GM23338 (cell line): ENCODE measurements around the gene BCAR3.

Source experiments
- EZH2 ChIP-seq: fragments of 200-600 bp; sonication (generic); IDR thresholded peaks from one replicate; pipeline ENCODE4 v1.8.0; 2017; ENCODE audit warnings: antibody characterized with exemption, mild to moderate bottlenecking, low read depth; ENCODE audit not compliant: unreplicated experiment
- REST ChIP-seq: IDR thresholded peaks from one replicate; pipeline ENCODE4 v1.6.1; 2018; ENCODE audit warnings: antibody characterized with exemption; ENCODE audit not compliant: unreplicated experiment

- no peak for TF ChIP-seq REST
- TF ChIP-seq EZH2 = no peak
Measured at GRCh38 chr1:93640656-93641440, 40.8 kb downstream of the BCAR3 start.
